Erythroblast (primary cell): ENCODE data around the gene FLOT1.
"Not testable (repeated sequence)": the region's sequence is repeated elsewhere in the genome, so short reads cannot be mapped to it uniquely, and the experiment has no call there.

Source experiments
- DNase-seq, 2 experiments: peaks; one replicate each; lab custom pipeline; 2025; lab: John Stamatoyannopoulos, UW
- GATA1 ChIP-seq: IDR thresholded peaks from 2 replicates; pipeline ENCODE4 v1.6.1; 2011; ENCODE audit warnings: low read depth, mild to moderate bottlenecking, control low read depth, low read length, moderate library complexity
- POLR2A ChIP-seq: IDR thresholded peaks from 2 replicates; pipeline ENCODE4 v1.6.1; 2011; ENCODE audit warnings: mild to moderate bottlenecking, low read length

The FLOT1 gene

DNA sequence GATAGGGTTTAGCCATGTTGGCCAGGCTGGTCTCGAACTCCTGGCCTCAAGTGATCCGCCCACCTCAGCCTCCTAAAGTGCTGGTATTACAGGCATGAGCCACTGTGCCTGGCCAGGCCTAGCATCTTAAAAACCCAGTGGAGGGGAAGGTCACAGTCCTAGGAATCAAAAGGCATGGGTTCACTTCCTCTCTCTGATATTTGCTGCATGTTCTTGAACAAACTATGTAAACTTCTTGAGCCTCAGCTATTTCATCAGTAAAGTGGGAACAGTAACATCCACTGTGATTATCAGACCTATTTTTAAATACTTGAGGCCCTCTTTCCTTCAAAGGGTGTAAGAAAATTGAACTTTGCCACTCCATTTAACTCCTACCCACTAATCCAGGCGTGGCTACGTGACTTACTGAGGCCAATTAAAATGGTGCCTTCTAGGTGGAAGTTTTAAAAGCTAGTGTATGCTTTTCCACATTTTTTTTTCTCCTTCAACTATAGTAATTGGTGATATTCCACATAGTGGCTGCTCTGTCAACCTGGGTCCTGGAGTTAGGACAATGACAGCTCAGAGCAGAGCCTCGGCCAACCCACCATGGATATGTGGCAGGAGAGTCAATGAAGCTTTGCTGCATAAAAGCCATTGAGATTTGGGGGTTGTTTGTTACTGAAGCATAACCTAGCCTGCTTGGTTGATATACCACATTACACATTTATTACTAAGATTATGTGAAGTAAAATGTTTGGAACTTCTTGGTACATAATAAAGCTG lies 34.1 kb upstream of the FLOT1 start:
- TF ChIP-seq POLR2A = no peak
- no peak for TF ChIP-seq GATA1

GRCh38 chr6:30775104-30775503 lies 32.6 kb upstream of the FLOT1 start:
- TF ChIP-seq GATA1 (no peak), POLR2A (no peak)
- DNase-seq = no peak

More for the DNA sequence above, 34.1 kb upstream of the FLOT1 start:
- DNase-seq = no peak

DNA sequence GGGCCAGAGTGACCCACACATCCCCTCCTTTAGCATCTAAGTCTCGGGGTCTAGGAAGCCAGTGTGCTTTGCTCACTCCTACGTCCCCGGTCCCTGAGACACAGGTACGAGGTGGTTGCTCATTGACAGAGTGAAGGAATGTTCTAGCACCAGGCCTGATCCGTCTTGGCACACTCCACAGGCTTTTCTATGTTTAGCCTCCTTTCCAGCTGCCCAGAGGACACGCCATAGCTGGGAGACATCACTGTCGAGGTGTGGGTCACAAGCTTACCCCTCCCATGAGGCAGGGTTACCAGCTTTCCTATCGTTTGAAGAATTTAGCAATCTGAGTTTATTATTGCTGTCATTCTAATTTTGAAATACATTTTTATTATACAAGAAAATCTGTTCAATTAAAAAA lies 32.2 kb upstream of the FLOT1 start:
- TF ChIP-seq GATA1 = no peak
- no peak for TF ChIP-seq POLR2A
- no peak for DNase-seq

DNA sequence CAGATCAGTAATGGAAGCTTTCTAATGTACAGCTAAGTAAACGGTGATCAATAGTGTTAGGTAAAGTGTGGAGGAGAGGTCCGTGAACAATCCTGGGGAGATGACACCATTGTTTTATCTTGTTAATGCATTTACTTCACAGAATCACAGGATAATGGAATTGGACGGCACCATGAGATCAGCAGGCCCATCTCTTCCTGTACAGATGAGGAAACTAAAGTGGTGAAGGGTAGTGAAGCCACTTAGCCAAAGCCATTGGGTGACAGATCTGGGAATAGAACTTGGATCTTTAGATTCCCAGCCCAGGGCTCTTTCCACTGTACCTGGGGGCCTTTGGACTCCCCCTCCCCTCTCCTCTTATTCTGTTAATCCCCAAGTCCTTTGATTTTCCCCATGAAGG lies 28.1 kb upstream of the FLOT1 start:
- TF ChIP-seq GATA1 = no peak
- TF ChIP-seq POLR2A = no peak
- no peak for DNase-seq

DNA sequence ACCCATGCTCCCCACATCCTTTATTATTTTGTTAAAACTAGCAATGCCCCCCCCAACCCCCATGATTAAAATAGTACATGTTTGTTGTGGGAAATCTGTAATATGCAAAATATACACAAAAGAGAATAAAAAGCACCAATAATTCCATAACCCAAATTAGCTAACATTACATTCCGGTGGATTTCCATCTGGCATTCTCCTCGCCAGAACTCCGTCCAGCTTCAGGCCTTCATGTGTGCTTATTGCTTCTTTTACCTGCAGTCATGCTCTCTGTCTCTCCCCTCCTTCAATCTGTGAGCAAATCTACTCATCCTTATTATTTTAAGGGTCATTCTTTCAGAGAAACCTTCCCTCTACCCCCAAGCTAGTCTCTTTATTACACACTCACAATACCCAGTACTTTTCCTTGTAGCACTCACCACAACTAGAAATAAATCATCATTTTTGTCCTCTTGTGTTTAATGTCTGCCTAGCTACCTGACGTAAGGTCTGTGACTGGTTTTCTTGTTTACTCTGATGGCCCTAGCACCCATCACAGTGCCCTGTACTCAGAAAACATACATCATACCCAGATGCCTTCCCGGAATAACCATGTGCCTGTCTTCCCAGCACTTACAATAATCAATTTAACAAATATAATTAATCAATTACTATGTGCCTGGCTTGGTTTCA lies 27.5 kb upstream of the FLOT1 start:
- no peak for TF ChIP-seq GATA1
- no peak for TF ChIP-seq POLR2A
- no peak for DNase-seq

- DNase-seq = peak in 1 of 2 experiments; percentile 20
- TF ChIP-seq POLR2A (no peak), GATA1 (no peak)
Observed at GRCh38 chr6:30769088-30769852, 26.8 kb upstream of the FLOT1 start.

DNA sequence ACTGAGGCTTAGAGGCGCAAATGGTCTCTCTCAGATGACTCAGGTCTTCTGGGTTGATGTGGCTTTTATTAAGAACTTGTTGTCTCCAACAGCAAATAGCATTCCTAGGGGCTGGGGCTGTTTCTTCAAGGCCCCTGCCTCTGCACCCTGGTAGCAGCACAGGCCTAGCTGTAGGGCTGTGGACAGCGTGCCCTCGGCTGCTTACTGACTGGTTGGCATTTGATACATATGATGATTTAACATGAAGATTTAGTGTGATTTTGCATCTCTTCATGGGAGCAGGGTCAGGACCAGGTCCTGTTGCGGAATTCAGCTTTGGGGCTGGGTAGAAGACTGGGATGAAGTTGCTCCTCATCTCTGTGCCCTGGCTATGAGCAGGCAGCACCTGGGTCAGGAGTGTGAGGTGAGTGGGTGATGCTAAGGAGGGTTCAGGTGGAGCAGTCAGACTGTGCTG lies 26.2 kb upstream of the FLOT1 start:
- TF ChIP-seq POLR2A = no peak
- TF ChIP-seq GATA1 = no peak
- no peak for DNase-seq

- TF ChIP-seq GATA1 = no peak
- no peak for TF ChIP-seq POLR2A
- DNase-seq = no peak
Observed at GRCh38 chr6:30767944-30768301, 25.4 kb upstream of the FLOT1 start.

GRCh38 chr6:30767158-30767943 lies 24.9 kb upstream of the FLOT1 start:
- no peak for DNase-seq
- TF ChIP-seq POLR2A = no peak
- no peak for TF ChIP-seq GATA1

DNA sequence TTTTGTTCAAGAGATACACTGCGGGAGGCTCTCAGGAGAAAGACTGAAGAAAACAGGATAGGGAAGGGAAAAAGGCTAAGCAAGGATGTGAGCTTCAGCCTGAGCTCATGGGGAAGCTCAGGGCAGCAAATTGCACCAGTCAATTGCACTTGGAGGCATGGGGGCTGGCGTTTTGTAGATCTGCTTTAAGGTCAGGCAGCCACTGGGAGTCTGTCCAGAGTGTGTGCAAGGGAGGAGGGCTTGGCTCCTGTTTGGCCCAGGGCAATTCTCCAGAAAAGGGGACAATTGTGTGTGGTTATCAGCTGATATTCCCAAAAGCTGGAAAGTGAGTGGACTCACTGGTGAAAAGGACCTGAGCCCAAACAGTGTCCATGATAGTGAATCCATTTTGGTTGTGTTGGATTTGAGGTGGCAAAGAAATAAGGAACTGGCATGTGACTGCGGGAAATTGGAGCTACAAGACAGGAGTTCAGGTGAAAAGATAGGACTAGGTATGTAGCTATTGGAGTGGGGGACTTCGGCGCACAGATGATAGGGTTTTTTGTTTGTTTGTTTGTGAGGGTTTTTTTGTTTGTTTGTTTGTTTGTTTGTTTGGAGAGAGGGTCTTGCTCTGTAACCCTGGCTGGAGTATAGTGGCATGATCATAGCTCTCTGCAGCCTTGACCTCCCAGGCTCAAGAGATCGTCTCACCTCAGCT lies 24.1 kb upstream of the FLOT1 start:
- no peak for DNase-seq
- no peak for TF ChIP-seq GATA1
- TF ChIP-seq POLR2A = no peak

- not testable (repeated sequence) for DNase-seq
Observed at GRCh38 chr6:30765495-30765894, 23.0 kb upstream of the FLOT1 start.

DNA sequence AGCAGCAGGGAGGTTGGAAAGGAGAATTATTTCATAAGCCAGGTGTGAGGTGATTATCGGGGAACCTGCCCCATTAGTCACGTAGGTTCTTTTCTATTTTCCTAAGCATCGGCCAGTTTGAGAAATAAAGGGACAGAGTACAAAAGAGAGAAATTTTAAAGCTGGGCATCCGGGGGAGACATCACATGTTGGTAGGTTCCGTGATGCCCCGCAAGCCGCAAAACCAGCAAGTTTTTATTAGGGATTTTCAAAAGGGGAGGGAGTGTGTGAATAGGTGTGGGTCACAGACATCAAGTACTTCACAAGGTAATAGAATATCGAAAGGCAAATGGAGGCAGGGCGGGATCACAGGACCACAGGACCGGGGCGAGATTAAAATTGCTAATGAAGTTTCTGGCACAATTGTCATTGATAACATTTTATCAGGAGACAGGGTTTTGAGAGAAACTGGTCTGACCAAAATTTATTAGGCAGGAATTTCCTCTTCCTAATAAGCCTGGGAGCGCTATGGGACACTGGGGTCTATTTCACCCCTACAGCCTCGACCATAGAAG lies 22.1 kb upstream of the FLOT1 start:
- not testable (repeated sequence) for DNase-seq

GRCh38 chr6:30763618-30764489 lies 21.4 kb upstream of the FLOT1 start:
- TF ChIP-seq POLR2A (no peak), GATA1 (no peak)
- no peak for DNase-seq
